Heart right ventricle (tissue), 16 donors: ENCODE data around the gene ATF3. TPM values are rescaled to one million over a fixed set of nuclear protein-coding genes. Genes with fewer than 3 reads are reported as not detected.
A peak's percentile ranks its signal among the peaks of the same experiment; 100 is the strongest.

ENCODE experiments used
- ATAC-seq, 8 donors: fragments of 200-7000 bp; cut with Tn5 transposase; one replicate each; pipeline ENCODE4 v1.9.1; 2020; ENCODE audit warnings: mild to moderate bottlenecking in 8 of 8, moderate library complexity in 8 of 8, moderate number of reproducible peaks in 1 of 8
- DNase-seq, 2 donors: peaks; one replicate each; pipeline ENCODE4 v3.0.0-alpha.2; 2020
- H3K27ac ChIP-seq, 10 donors: fragments of 200-600 bp; sonication (generic) in 2 of 10; one replicate each; pipeline versions ENCODE4 v1.5.0 to v1.8.0; 2020 to 2022; ENCODE audit warnings: mild to moderate bottlenecking in 3 of 10
- H3K27me3 ChIP-seq, 7 donors: fragments of 200-600 bp; one replicate each; pipeline ENCODE4 v1.8.0; 2021 to 2022; ENCODE audit warnings: mild to moderate bottlenecking in 2 of 7
- H3K36me3 ChIP-seq, 9 donors: fragments of 200-600 bp; sonication (generic) in 1 of 9; one replicate each; pipeline versions ENCODE4 v1.5.0 to v1.8.0; 2020 to 2022; ENCODE audit warnings: mild to moderate bottlenecking in 2 of 9
- H3K4me1 ChIP-seq, 9 donors: fragments of 200-600 bp; sonication (generic) in 1 of 9; one replicate each; pipeline versions ENCODE4 v1.5.0 to v1.8.0; 2020 to 2022; ENCODE audit warnings: mild to moderate bottlenecking in 4 of 9
- H3K4me3 ChIP-seq, 10 donors: fragments of 200-600 bp; sonication (generic) in 2 of 10; one replicate each; pipeline versions ENCODE4 v1.5.0 to v1.8.0; 2020 to 2022; ENCODE audit warnings: mild to moderate bottlenecking in 7 of 10, moderate library complexity in 2 of 10
- H3K9me3 ChIP-seq, 11 donors: fragments of 200-600 bp in 10 of 11; sonication (generic) in 2 of 11; one replicate each; pipeline versions ENCODE4 v1.5.0 to v1.8.0; 2013 to 2022; ENCODE audit warnings: mild to moderate bottlenecking in 2 of 11, control low read depth in 1 of 11, moderate library complexity in 1 of 11
- WGBS, 2 donors: extraction: QIAGEN DNeasy Blood & Tissue Kit; methylation state at CpG; one replicate each; pipeline ENCODE4 v1.1.7; 2013; ENCODE audit warnings: inconsistent platforms in 1 of 2; 5-methylcytosine and 5-hydroxymethylcytosine counted together
- intact Hi-C, 10 donors: fragments of 100-400 bp; cut with DNase I; formaldehyde crosslinking; loops; one replicate each; pipeline versions ENCODE4 v1.11.1 to v1.14.2; 2022
- polyA plus RNA-seq, 2 donors: library from polyadenylated mRNA; stranded (reverse); fragments of 200-250 nt; gene quantifications; one replicate each; pipeline ENCODE4 v1.2.3, GENCODE V29; 2013
- total RNA-seq, 10 donors: library from RNA; stranded (reverse); fragmentation: NEBNext Ultra II Directional in 3 of 10; extraction: Animal tissue kit (Norgen Biotek cat#: 25700) in 3 of 10; gene quantifications; one replicate each; pipeline versions ENCODE4 v1.2.1 to v1.2.4, GENCODE V29; 2021 to 2023
- TF ChIP-seq, protein P1 (sequence below), 9 donors: fragments of 200-600 bp; sonication (generic) in 2 of 9; IDR thresholded peaks; one replicate each; pipeline versions ENCODE4 v1.5.0 to v1.8.0; 2021 to 2022; ENCODE audit warnings: antibody characterized with exemption in 9 of 9, mild to moderate bottlenecking in 5 of 9, moderate library complexity in 1 of 9
- donor health status: Arrhythmogenic right ventricular cardiomyopathy.
- donor health status: ischemic (EF 13 %, LVEDD 7.1; RV severe dilation, severe dysfunction).
- donor health status: healthy with polysubstance abuse.
- donor health status: DM: no; HTN: yes; CAD: no.
- donor health status: DM: no; HTN: no; CAD: no.
- donor health status: ischemic (EF 25% LVEDD 6.9; RV normal size, moderate dysfunction).
- donor health status: ischemic (EF 25% LVEDD 5.7; RV mildly dilated, moderate dysfunction).
- donor health status: healthy.
- donor health status: DM: yes; HTN: yes; CAD: no.
- donor health status: Ischemic cardiomyopathy.
- donor health status: ischemic (EF 35%, LVEDD 5.7; RV mildly dilated, moderate dysfunction).
- donor health status: nonischemic (EF 11% LVEDD 7.7; RV severe dilation, severe dysfunction).
- donor health status: DM: yes; HTN: yes; CAD: no.
- donor health status: PGD.
- donor health status: ischemic (EF 29% LVEDD 5.4; RV normal size, mild dysfunction).
- donor health status: nonischemic (EF 23%, LVEDD 6.1; RV moderate dilation, normal function).

The ATF3 gene
- total and polyA plus RNA-seq, 12 donors = 8.4 to 684 (median 25.9) TPM

DNA sequence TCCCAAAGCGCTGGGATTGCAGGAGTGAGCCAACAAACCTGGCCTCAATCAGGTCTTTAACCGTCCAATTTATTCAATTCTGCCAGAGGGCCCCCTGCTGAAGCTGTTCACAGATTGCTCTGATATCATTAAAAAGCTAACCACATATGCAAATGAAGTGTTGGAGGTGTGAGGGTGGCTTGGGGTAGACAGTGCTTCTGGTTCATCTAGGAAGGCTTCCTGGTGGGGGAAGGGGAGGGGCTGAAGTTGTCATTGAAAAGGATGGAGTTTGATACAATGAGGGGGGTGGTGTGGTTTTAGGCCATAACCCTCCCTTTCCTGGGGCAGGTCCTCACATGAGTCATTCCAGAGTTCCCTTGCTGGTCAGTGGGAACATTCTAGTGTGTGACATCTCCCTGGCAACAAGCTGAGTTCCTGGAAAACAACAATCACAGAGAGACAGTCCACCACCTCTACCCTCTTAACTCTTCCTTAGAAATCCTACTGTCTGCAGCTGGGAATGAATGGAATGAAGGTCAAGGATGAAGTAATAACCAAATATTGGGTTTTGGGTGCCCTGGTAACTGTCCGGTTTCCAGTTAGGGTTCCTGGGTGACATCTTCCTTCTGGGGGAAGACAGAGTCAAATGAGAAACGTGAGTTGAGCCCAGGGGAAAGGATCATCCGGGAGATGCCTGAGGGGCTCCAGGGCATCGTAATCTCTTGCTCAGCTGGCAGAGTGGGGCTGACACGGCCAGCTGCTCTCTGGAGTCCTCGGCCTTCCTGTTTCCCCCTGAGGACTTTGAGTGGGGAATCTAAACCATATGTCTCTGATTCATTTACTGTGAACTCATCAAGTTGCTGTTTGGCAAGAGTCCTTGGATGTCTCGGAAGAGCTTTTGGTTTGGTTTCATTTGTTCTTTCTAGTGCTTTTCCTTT is 58.9 kb downstream of the ATF3 start:
- WGBS, 2 donors = 41 to 59% methylated on average over 9 of the region's 9 CpGs
- Histone ChIP-seq H3K4me3 (peak overlapping the region in 2 of 10 donors; percentile 20 to 21), H3K36me3 (no peaks in the 10 kb centered on the region), H3K9me3 (no peaks in the 10 kb centered on the region), H3K27me3 (no peaks in the 10 kb centered on the region), H3K27ac (peak overlapping the region in 9 of 10 donors; percentile 24 to 86 (median 68)), H3K4me1 (peaks cover 0 to 73% (median 31%) of the 10 kb centered on the region in 9 donors)
- intact Hi-C loops = loop anchor here in 9 of 10 donors (1.0 to 10.0 kb wide), 8 partner anchors 31 to 327 kb away; partner anchors contain the start of gene BATF3 (in 1 of the 9)
- TF ChIP-seq, protein P1, sequence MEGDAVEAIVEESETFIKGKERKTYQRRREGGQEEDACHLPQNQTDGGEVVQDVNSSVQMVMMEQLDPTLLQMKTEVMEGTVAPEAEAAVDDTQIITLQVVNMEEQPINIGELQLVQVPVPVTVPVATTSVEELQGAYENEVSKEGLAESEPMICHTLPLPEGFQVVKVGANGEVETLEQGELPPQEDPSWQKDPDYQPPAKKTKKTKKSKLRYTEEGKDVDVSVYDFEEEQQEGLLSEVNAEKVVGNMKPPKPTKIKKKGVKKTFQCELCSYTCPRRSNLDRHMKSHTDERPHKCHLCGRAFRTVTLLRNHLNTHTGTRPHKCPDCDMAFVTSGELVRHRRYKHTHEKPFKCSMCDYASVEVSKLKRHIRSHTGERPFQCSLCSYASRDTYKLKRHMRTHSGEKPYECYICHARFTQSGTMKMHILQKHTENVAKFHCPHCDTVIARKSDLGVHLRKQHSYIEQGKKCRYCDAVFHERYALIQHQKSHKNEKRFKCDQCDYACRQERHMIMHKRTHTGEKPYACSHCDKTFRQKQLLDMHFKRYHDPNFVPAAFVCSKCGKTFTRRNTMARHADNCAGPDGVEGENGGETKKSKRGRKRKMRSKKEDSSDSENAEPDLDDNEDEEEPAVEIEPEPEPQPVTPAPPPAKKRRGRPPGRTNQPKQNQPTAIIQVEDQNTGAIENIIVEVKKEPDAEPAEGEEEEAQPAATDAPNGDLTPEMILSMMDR (IDR thresholded peaks at IDR 0.05) = no peak
- ATAC-seq (peak; percentile 22 to 80 (median 62)), DNase-seq (peak in 1 of 2 donors; percentile 63)

DNA sequence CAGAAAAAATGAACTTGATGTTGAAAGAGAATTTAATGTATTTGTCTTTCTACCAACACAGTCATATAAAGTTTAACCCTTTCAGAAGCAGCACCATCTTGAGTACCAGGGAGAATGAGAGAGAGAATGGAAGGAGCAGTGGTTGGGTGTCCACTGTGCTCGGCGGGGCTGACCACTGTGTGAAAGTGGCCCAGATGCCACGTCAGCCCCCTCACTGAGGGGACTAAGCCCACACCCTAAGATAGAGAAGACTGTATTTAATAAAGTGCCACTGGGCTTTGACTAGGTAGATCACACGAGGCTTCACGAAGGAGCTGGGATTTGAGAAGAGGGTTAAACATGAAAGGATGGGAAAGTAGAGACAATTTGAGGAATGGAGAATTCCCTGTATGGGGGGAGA is 59.9 kb downstream of the ATF3 start:
- Histone ChIP-seq H3K27ac (peak overlapping the region in 9 of 10 donors; percentile 24 to 86 (median 68)), H3K27me3 (no peaks in the 10 kb centered on the region), H3K4me1 (peaks cover 0 to 73% (median 31%) of the 10 kb centered on the region in 9 donors), H3K36me3 (no peaks in the 10 kb centered on the region), H3K4me3 (peak overlapping the region in 1 of 10 donors; percentile 21), H3K9me3 (no peaks in the 10 kb centered on the region)
- TF ChIP-seq, protein P1 (IDR thresholded peaks at IDR 0.05) = no peak
- WGBS, 2 donors = 89 to 91% methylated on average over 5 of the region's 5 CpGs
- intact Hi-C loops = loop anchor here in 9 of 10 donors (2.0 to 10.0 kb wide), 6 partner anchors 30 to 326 kb away; partner anchors contain the start of gene BATF3 (in 1 of the 9)
- DNase-seq (no peak), ATAC-seq (no peak)

DNA sequence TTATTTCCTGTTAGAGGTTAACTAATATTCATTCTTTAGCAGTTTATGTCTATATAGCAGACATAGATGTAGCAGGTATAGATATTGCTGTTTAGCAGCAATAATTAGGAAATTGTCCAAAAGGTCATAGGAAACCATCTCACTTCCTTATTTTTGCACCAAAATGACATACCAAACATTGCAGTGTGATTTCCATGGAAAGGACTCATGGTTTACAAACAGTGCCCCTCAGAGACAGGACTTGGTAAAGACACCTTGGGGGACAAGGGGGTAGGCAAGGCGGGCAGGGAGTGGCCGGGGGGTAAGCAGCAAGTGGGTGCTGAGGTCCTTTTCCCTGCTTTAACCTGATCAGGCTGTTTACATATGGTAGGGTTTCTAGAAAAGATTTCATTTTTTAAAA is 60.5 kb downstream of the ATF3 start:
- intact Hi-C loops = loop anchor here in 9 of 10 donors (2.0 to 10.0 kb wide), 6 partner anchors 30 to 326 kb away; partner anchors contain the start of gene BATF3 (in 1 of the 9)
- WGBS, 2 donors = 79 to 80% methylated on average over 2 of the region's 2 CpGs
- DNase-seq = no peak

DNA sequence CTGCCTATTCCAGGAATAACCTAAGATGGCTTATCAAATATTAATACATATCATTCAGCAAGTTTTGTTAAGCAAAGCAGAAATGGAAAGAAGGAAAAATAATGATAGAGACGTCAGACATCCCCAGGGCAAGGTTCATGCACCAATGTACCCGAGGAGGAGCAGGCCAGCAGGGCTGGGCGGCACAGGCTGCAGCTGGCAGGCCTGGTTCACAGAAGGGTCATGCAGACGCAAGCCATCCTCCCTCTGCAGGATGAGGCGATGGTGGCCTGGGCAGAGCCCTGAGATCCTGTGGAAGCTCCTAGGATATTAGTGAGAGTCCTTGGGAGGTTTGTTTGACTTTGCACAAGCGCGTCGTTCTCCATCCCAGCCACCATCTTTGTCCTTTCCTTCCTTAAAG is 61.0 kb downstream of the ATF3 start:
- 91% methylated on average over 8 of the region's 8 CpGs for WGBS, 2 donors
- intact Hi-C loops = loop anchor here in 9 of 10 donors (2.0 to 10.0 kb wide), 6 partner anchors 29 to 325 kb away; partner anchors contain the start of gene BATF3 (in 1 of the 9)
- Histone ChIP-seq H3K36me3 (no peaks in the 10 kb centered on the region), H3K4me3 (no peak overlapping the region), H3K27me3 (no peaks in the 10 kb centered on the region), H3K4me1 (peaks cover 0 to 70% (median 31%) of the 10 kb centered on the region in 9 donors), H3K27ac (no peak overlapping the region), H3K9me3 (no peaks in the 10 kb centered on the region)
- ATAC-seq (no peak), DNase-seq (no peak)
- TF ChIP-seq, protein P1 (IDR thresholded peaks at IDR 0.05) = no peak

More for the DNA sequence above, 60.5 kb downstream of the ATF3 start:
- Histone ChIP-seq H3K9me3 (no peaks in the 10 kb centered on the region), H3K36me3 (no peaks in the 10 kb centered on the region), H3K27ac (peak overlapping the region in 1 of 10 donors; percentile 86), H3K27me3 (no peaks in the 10 kb centered on the region), H3K4me3 (no peak overlapping the region), H3K4me1 (peaks cover 0 to 73% (median 31%) of the 10 kb centered on the region in 9 donors)
- no peak for ATAC-seq
- TF ChIP-seq, protein P1 (IDR thresholded peaks at IDR 0.05) = peak in 5 of 9 donors; percentile 20 to 49 (median 30)
